ENCODE measurements around the gene TBR1. TPM values are rescaled to one million over a fixed set of nuclear protein-coding genes. Genes with fewer than 3 reads are reported as not detected.

The TBR1 gene
- total and polyA plus RNA-seq, 4 experiments from 2014 or later = not detected

Other genes starting within 250 kb of the TBR1 start
- gene PSMD14, start 107.9 kb upstream of the TBR1 start, total RNA-seq = 10 to 100 TPM; 14.1 to 20.0 TPM
- gene PSMD14, start 107.9 kb upstream of the TBR1 start, polyA plus RNA-seq = 10 to 100 TPM; 50.9 to 95.4 TPM
- gene SLC4A10, start 208.1 kb downstream of the TBR1 start, total RNA-seq = 1 to 10 TPM; 1.2 to 1.3 TPM
- gene SLC4A10, start 208.1 kb downstream of the TBR1 start, polyA plus RNA-seq = 1 to 10 TPM; 2.8 to 4.3 TPM